GM12878 (cell line): ENCODE measurements around the gene ANTKMT. TPM values are rescaled to one million over a fixed set of nuclear protein-coding genes. Genes with fewer than 3 reads are reported as not detected.

ENCODE experiments used
- ATAC-seq: fragments of 200-7000 bp; cut with Tn5 transposase; 3 replicates; pipeline ENCODE4 v1.9.1; 2020; ENCODE audit warnings: mild to moderate bottlenecking, moderate library complexity
- BruUV-seq: library from RNA; stranded (reverse); fragments of 400-500 nt; replicated peaks from 2 replicates; lab custom pipeline; 2021; lab: Mats Ljungman, UMichigan
- CTCF ChIA-PET: fragments of 300-600 bp; sonication (Branson Sonifier 250); formaldehyde crosslinking; extraction: SDS; loops from one replicate; lab custom pipeline; 2021; ENCODE audit warnings: inconsistent platforms; lab: Yijun Ruan, JAX
- POLR2A ChIA-PET: fragments of 350-600 bp; formaldehyde crosslinking; extraction: SDS; loops from one replicate; lab custom pipeline; 2021; ENCODE audit warnings: inconsistent platforms; lab: Charles Lee
- RAD21 ChIA-PET: fragments of 300-600 bp; sonication (Branson Sonifier 250); formaldehyde crosslinking; loops from one replicate; lab custom pipeline; 2023; ENCODE audit warnings: antibody characterized with exemption; ENCODE audit not compliant: unreplicated experiment; lab: Charles Lee
- SMC1A ChIA-PET: fragments of 300-600 bp; sonication (Branson Sonifier 250); formaldehyde crosslinking; loops from one replicate; lab custom pipeline; 2023; ENCODE audit not compliant: unreplicated experiment, uncharacterized antibody; lab: Charles Lee
- DNase-seq: peaks from one replicate; pipeline ENCODE4 v3.0.0-alpha.2; 2011; ENCODE audit warnings: low read depth, low spot score
- FAIRE-seq: peaks from 3 replicates; lab custom pipeline; 2011; peaks lifted over from hg19 to GRCh38; lab: Jason Lieb, UNC
- H2AFZ ChIP-seq: 2 replicates; pipeline ENCODE4 v1.6.0; 2011; ENCODE audit warnings: low read depth, low read length, control low read depth; ENCODE audit not compliant: control insufficient read depth
- H3K27ac ChIP-seq: 2 replicates; pipeline ENCODE4 v1.5.1; 2011; ENCODE audit warnings: control low read depth; ENCODE audit not compliant: control insufficient read depth, insufficient read depth
- H3K27me3 ChIP-seq, 2 experiments: replicated peaks in 1 of 2; 2 replicates each; pipeline versions ENCODE4 v1.6.0 to v1.6.1; 2011; ENCODE audit warnings: low read length in 1 of 2; ENCODE audit not compliant: control insufficient read depth in 2 of 2, insufficient read depth in 2 of 2
- H3K36me3 ChIP-seq, 2 experiments: 2 replicates each; pipeline ENCODE4 v1.5.1; 2011; ENCODE audit warnings: low read length in 1 of 2; ENCODE audit not compliant: control insufficient read depth in 2 of 2, insufficient read depth in 2 of 2
- H3K4me1 ChIP-seq: 2 replicates; pipeline ENCODE4 v1.6.1; 2011; ENCODE audit warnings: mild to moderate bottlenecking, low read length, moderate library complexity, mixed read lengths; ENCODE audit not compliant: control insufficient read depth, insufficient read depth
- H3K4me2 ChIP-seq: 2 replicates; pipeline ENCODE4 v1.6.0; 2011; ENCODE audit warnings: control low read depth; ENCODE audit not compliant: control insufficient read depth, insufficient read depth
- H3K4me3 ChIP-seq: fragments of 200-600 bp; sonication (generic); 2 replicates; pipeline ENCODE4 v1.5.1; 2016
- H3K79me2 ChIP-seq: 2 replicates; pipeline ENCODE4 v1.6.0; 2011; ENCODE audit warnings: low read length; ENCODE audit not compliant: control insufficient read depth, insufficient read depth
- H3K9ac ChIP-seq: 2 replicates; pipeline ENCODE4 v1.8.0; 2011; ENCODE audit warnings: low read length, control low read depth, mixed read lengths; ENCODE audit not compliant: control insufficient read depth, insufficient read depth
- H3K9me3 ChIP-seq: replicated peaks from 3 replicates; pipeline ENCODE4 v1.5.1; 2011; ENCODE audit warnings: mild to moderate bottlenecking, low read length; ENCODE audit not compliant: control insufficient read depth, insufficient read depth
- H4K20me1 ChIP-seq: 2 replicates; pipeline ENCODE4 v1.6.0; 2011; ENCODE audit not compliant: control insufficient read depth, insufficient read depth
- BACH1 ChIP-seq: fragments of 450-650 bp; IDR thresholded peaks from 2 replicates; pipeline ENCODE4 v1.6.1; 2017; ENCODE audit warnings: mild to moderate bottlenecking, borderline replicate concordance
- DPF2 ChIP-seq: fragments of 450-650 bp; IDR thresholded peaks from 2 replicates; pipeline ENCODE4 v1.6.1; 2017; ENCODE audit warnings: mild to moderate bottlenecking
- EED ChIP-seq: sonication (generic); IDR thresholded peaks from 2 replicates; pipeline ENCODE4 v1.6.1; 2016; ENCODE audit warnings: antibody characterized with exemption, low read depth
- FOS ChIP-seq: IDR thresholded peaks from 3 replicates; pipeline ENCODE4 v1.6.1; 2011; ENCODE audit warnings: borderline replicate concordance; ENCODE audit not compliant: insufficient read length; ENCODE audit errors: extremely low read depth
- NRF1 ChIP-seq: conservative IDR thresholded peaks from 2 replicates; pipeline ENCODE4 v1.6.1; 2011; ENCODE audit warnings: mild to moderate bottlenecking, low read depth, low read length, improper control_type of control experiment
- PAX5 ChIP-seq: IDR thresholded peaks from 2 replicates; pipeline ENCODE4 v1.6.1; 2011; ENCODE audit warnings: low read depth, low read length, borderline replicate concordance
- SMAD5 ChIP-seq: IDR thresholded peaks from 2 replicates; pipeline ENCODE4 v1.6.1; 2016; ENCODE audit warnings: antibody characterized with exemption, low read depth
- SMARCA5 ChIP-seq: fragments of 450-650 bp; IDR thresholded peaks from 2 replicates; pipeline ENCODE4 v1.6.1; 2017; ENCODE audit warnings: mild to moderate bottlenecking
- SP1 ChIP-seq: IDR thresholded peaks from one replicate; pipeline ENCODE4 v1.6.1; 2011; ENCODE audit warnings: low read depth, low read length
- SREBF2 ChIP-seq: IDR thresholded peaks from 2 replicates; pipeline ENCODE4 v1.6.1; 2012; ENCODE audit warnings: mild to moderate bottlenecking, low read length
- WGBS: methylation state at CpG from one replicate; pipeline ENCODE4 v1.1.6; 2016; ENCODE audit warnings: low lambda C conversion rate; ENCODE audit not compliant: insufficient replicate concordance, insufficient coverage; ENCODE audit errors: missing lambda C conversion rate; 5-methylcytosine and 5-hydroxymethylcytosine counted together
- in situ Hi-C: fragments of 300-500 bp; cut with MboI; formaldehyde crosslinking; loops from 9 replicates; pipeline ENCODE4 v1.14.3; 2018; ENCODE audit warnings: mixed read lengths
- intact Hi-C: fragments of 100-400 bp; cut with micrococcal nuclease; formaldehyde crosslinking; loops from one replicate; pipeline ENCODE4 v1.14.2; 2022; ENCODE audit not compliant: unreplicated experiment
- polyA plus RNA-seq, 11 experiments: library from polyadenylated mRNA; depleted of rRNA in 4 of 11; unstranded in 6 of 11; stranded (reverse) in 5 of 11; fragments of >200 nt; fragmentation: Nextera tagmentation in 4 of 11; fragmentation: Illumina TruSeq in 1 of 11; extraction: Ambion mirVana in 4 of 11; extraction: Trizol in 1 of 11; gene quantifications; 1 replicate in 1 of 11; 2 replicates in 10 of 11; pipeline versions ENCODE4 v1.2.1 to v1.2.3, GENCODE V29; 2011 to 2016; ENCODE audit warnings: inconsistent platforms in 2 of 11, missing spikeins in 2 of 11, low read depth in 1 of 11
- total RNA-seq, 4 experiments: library from RNA; depleted of rRNA in 3 of 4; stranded (reverse); fragments of >200 nt in 3 of 4; fragmentation: Illumina TruSeq in 1 of 4; extraction: Trizol in 1 of 4; gene quantifications; 2 replicates each; pipeline versions ENCODE4 v1.2.1 to v1.2.3, GENCODE V29; 2013 to 2021
- TF ChIP-seq, protein P1 (sequence below): fragments of 150-350 bp; IDR thresholded peaks from 2 replicates; pipeline ENCODE4 v1.6.1; 2016; ENCODE audit warnings: low read depth, low read length
- TF ChIP-seq, protein P2 (sequence below): IDR thresholded peaks from 2 replicates; pipeline ENCODE4 v1.6.1; 2011; ENCODE audit warnings: borderline replicate concordance, low read depth, mild to moderate bottlenecking, moderate library complexity, low read length; ENCODE audit not compliant: insufficient read depth, poor library complexity, severe bottlenecking
- TF ChIP-seq, protein P3 (sequence below): IDR thresholded peaks from 2 replicates; pipeline ENCODE4 v1.6.1; 2012; ENCODE audit warnings: low read length, inconsistent platforms
- TF ChIP-seq, protein P4 (sequence below): IDR thresholded peaks from 2 replicates; pipeline ENCODE4 v1.6.1; 2011; ENCODE audit warnings: low read depth, low read length, improper control_type of control experiment, borderline replicate concordance

The ANTKMT gene
- total and polyA plus RNA-seq, 10 of the 15 experiments (the other 5 are each of a cell fraction or from before 2014, with no cell fraction given): 0.58 to 60.5 (median 25.8) TPM

DNA sequence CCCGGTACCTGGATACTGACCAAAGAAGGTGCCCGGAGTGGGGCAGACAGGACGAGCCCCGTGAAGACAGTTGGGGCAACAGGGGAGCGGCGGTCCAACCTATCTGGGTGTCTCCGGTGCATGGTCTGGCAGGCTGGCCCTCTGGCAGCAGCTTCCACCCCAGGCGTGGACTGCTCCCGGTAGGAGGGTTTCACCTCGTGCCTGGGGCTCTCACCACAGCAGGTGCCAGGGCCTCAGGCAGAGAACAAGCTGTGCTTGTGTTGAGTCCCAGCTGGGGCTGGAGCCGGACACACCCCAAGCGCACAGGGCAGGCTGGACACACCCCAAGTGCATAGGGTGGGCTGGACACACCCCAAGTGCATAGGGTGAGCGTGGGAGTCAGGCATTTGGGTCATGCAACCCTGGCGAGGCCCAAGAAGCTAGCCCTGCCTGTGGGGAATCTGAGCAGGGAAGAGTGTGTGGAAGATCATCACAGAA is 13.8 kb upstream of the ANTKMT start:
- no TSS peak for BruUV-seq
- ChIA-PET CTCF (no interaction called here), SMC1A (no interaction called here), RAD21 (no interaction called here), POLR2A (no interaction called here)
- H3K79me2 ChIP-seq: no peaks in the 10 kb centered on the region
- H3K4me2 ChIP-seq: no peak overlapping the region
- 21% methylated on average over 14 of the region's 14 CpGs for WGBS
- peaks cover 0 to 9% of the 10 kb centered on the region in 2 experiments; a peak in 2 of 4 replicates for H3K27me3 ChIP-seq
- no peak overlapping the region for H3K9ac ChIP-seq
- no peaks in the 10 kb centered on the region for H3K36me3 ChIP-seq
- no peak overlapping the region for H3K4me3 ChIP-seq
- no peaks in the 10 kb centered on the region for H3K9me3 ChIP-seq
- H3K4me1 ChIP-seq: no peaks in the 10 kb centered on the region
- DNase-seq (no peak), FAIRE-seq (no peak), ATAC-seq (no peak)
- H4K20me1 ChIP-seq: no peaks in the 10 kb centered on the region
- no peak overlapping the region for H3K27ac ChIP-seq
- TF ChIP-seq PAX5 (no peak), BACH1 (no peak), DPF2 (no peak), FOS (no peak), SP1 (no peak), NRF1 (no peak), SMARCA5 (no peak), SMAD5 (no peak), SREBF2 (no peak), EED (no peak)
- TF ChIP-seq, protein P1, sequence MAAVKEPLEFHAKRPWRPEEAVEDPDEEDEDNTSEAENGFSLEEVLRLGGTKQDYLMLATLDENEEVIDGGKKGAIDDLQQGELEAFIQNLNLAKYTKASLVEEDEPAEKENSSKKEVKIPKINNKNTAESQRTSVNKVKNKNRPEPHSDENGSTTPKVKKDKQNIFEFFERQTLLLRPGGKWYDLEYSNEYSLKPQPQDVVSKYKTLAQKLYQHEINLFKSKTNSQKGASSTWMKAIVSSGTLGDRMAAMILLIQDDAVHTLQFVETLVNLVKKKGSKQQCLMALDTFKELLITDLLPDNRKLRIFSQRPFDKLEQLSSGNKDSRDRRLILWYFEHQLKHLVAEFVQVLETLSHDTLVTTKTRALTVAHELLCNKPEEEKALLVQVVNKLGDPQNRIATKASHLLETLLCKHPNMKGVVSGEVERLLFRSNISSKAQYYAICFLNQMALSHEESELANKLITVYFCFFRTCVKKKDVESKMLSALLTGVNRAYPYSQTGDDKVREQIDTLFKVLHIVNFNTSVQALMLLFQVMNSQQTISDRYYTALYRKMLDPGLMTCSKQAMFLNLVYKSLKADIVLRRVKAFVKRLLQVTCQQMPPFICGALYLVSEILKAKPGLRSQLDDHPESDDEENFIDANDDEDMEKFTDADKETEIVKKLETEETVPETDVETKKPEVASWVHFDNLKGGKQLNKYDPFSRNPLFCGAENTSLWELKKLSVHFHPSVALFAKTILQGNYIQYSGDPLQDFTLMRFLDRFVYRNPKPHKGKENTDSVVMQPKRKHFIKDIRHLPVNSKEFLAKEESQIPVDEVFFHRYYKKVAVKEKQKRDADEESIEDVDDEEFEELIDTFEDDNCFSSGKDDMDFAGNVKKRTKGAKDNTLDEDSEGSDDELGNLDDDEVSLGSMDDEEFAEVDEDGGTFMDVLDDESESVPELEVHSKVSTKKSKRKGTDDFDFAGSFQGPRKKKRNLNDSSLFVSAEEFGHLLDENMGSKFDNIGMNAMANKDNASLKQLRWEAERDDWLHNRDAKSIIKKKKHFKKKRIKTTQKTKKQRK: no peak
- TF ChIP-seq, protein P2, sequence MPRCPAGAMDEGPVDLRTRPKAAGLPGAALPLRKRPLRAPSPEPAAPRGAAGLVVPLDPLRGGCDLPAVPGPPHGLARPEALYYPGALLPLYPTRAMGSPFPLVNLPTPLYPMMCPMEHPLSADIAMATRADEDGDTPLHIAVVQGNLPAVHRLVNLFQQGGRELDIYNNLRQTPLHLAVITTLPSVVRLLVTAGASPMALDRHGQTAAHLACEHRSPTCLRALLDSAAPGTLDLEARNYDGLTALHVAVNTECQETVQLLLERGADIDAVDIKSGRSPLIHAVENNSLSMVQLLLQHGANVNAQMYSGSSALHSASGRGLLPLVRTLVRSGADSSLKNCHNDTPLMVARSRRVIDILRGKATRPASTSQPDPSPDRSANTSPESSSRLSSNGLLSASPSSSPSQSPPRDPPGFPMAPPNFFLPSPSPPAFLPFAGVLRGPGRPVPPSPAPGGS: no peak
- TF ChIP-seq, protein P3, sequence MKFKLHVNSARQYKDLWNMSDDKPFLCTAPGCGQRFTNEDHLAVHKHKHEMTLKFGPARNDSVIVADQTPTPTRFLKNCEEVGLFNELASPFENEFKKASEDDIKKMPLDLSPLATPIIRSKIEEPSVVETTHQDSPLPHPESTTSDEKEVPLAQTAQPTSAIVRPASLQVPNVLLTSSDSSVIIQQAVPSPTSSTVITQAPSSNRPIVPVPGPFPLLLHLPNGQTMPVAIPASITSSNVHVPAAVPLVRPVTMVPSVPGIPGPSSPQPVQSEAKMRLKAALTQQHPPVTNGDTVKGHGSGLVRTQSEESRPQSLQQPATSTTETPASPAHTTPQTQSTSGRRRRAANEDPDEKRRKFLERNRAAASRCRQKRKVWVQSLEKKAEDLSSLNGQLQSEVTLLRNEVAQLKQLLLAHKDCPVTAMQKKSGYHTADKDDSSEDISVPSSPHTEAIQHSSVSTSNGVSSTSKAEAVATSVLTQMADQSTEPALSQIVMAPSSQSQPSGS: no peak
- TF ChIP-seq, protein P4, sequence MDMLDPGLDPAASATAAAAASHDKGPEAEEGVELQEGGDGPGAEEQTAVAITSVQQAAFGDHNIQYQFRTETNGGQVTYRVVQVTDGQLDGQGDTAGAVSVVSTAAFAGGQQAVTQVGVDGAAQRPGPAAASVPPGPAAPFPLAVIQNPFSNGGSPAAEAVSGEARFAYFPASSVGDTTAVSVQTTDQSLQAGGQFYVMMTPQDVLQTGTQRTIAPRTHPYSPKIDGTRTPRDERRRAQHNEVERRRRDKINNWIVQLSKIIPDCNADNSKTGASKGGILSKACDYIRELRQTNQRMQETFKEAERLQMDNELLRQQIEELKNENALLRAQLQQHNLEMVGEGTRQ: no peak
- TF ChIP-seq, all 136 proteins: peak for 0
- H2AFZ ChIP-seq: no peak overlapping the region
- in situ Hi-C loops: no loop called here
- intact Hi-C loops: no loop called here
